SK-N-MC (cell line): ENCODE data around the gene TRAF7.

Experiments used
- DNase-seq: peaks from one replicate; pipeline ENCODE4 v3.0.0-alpha.2; 2011; ENCODE audit warnings: low read depth, low spot score
- H3K27ac ChIP-seq: fragments of 200-600 bp; sonication (generic); 2 replicates; pipeline ENCODE4 v1.5.1; 2016; ENCODE audit warnings: mixed run types
- H3K36me3 ChIP-seq: fragments of 200-600 bp; sonication (generic); 2 replicates; pipeline ENCODE4 v1.6.1; 2017; ENCODE audit warnings: antibody characterized with exemption, low read length, mixed read lengths; ENCODE audit not compliant: insufficient read depth
- H3K4me3 ChIP-seq: fragments of 200-600 bp; sonication (generic); 2 replicates; pipeline ENCODE4 v1.5.1; 2016
- H3K9ac ChIP-seq: fragments of 200-600 bp; sonication (generic); 2 replicates; pipeline ENCODE4 v1.8.0; 2017; ENCODE audit warnings: mixed run types, mixed read lengths; ENCODE audit not compliant: insufficient read length
- H3K9me3 ChIP-seq: fragments of 200-600 bp; sonication (generic); 2 replicates; pipeline ENCODE4 v1.6.1; 2017; ENCODE audit warnings: low read depth, mild to moderate bottlenecking, antibody characterized with exemption, low read length, moderate library complexity, mixed read lengths
- EZH2 ChIP-seq: fragments of 200-600 bp; sonication (generic); IDR thresholded peaks from one replicate; pipeline ENCODE4 v1.6.1; 2017; ENCODE audit warnings: antibody characterized with exemption
- FOXP2 ChIP-seq: optimal IDR thresholded peaks from 2 replicates; pipeline ENCODE3; 2011; ENCODE audit warnings: mild to moderate bottlenecking, moderate library complexity; ENCODE audit not compliant: insufficient read depth; ENCODE audit errors: extremely low read length, control extremely low read depth
- POLR2AphosphoS5 ChIP-seq: IDR thresholded peaks from 2 replicates; pipeline ENCODE4 v1.6.1; 2012; ENCODE audit warnings: mild to moderate bottlenecking, low read depth, low read length, borderline replicate concordance

TRAF7 gene

GRCh38 chr16:2189252-2189893 is 33.8 kb downstream of the TRAF7 start:
- no peak overlapping the region for H3K27ac ChIP-seq
- DNase-seq, result no peak
- no peaks in the 10 kb centered on the region for H3K9me3 ChIP-seq
- H3K9ac ChIP-seq, result no peak overlapping the region
- no peak overlapping the region for H3K4me3 ChIP-seq
- no peaks in the 10 kb centered on the region for H3K36me3 ChIP-seq
- TF ChIP-seq POLR2AphosphoS5 (no peak), EZH2 (no peak), FOXP2 (no peak)

GRCh38 chr16:2190002-2190658 is 34.5 kb downstream of the TRAF7 start:
- no peak for DNase-seq
- Histone ChIP-seq H3K9me3 (no peaks in the 10 kb centered on the region), H3K27ac (no peak overlapping the region), H3K4me3 (no peak overlapping the region), H3K36me3 (no peaks in the 10 kb centered on the region), H3K9ac (no peak overlapping the region)
- TF ChIP-seq FOXP2, result no peak
- no peak for TF ChIP-seq EZH2
- no peak for TF ChIP-seq POLR2AphosphoS5

GRCh38 chr16:2190659-2191445 is 35.3 kb downstream of the TRAF7 start:
- TF ChIP-seq EZH2 (no peak), POLR2AphosphoS5 (no peak), FOXP2 (no peak)
- no peaks in the 10 kb centered on the region for H3K36me3 ChIP-seq
- H3K27ac ChIP-seq, result no peak overlapping the region
- no peaks in the 10 kb centered on the region for H3K9me3 ChIP-seq
- no peak overlapping the region for H3K9ac ChIP-seq
- no peak overlapping the region for H3K4me3 ChIP-seq
- no peak for DNase-seq

- TF ChIP-seq EZH2, result no peak
- no peak for TF ChIP-seq POLR2AphosphoS5
- TF ChIP-seq FOXP2, result no peak
- no peak overlapping the region for H3K4me3 ChIP-seq
- no peaks in the 10 kb centered on the region for H3K9me3 ChIP-seq
These were observed 35.8 kb downstream of the TRAF7 start for GRCh38 chr16:2191446-2191706.

GRCh38 chr16:2194166-2194834 is 38.7 kb downstream of the TRAF7 start:
- Histone ChIP-seq H3K9ac (no peak overlapping the region), H3K27ac (no peak overlapping the region), H3K9me3 (no peaks in the 10 kb centered on the region), H3K4me3 (no peak overlapping the region), H3K36me3 (no peaks in the 10 kb centered on the region)
- no peak for TF ChIP-seq POLR2AphosphoS5
- no peak for TF ChIP-seq EZH2
- TF ChIP-seq FOXP2, result no peak
- no peak for DNase-seq

More at GRCh38 chr16:2191446-2191706, 35.8 kb downstream of the TRAF7 start:
- DNase-seq, result no peak
- no peak overlapping the region for H3K9ac ChIP-seq
- no peaks in the 10 kb centered on the region for H3K36me3 ChIP-seq
- no peak overlapping the region for H3K27ac ChIP-seq

GRCh38 chr16:2194852-2195321 is 39.3 kb downstream of the TRAF7 start:
- no peak overlapping the region for H3K27ac ChIP-seq
- no peak overlapping the region for H3K9ac ChIP-seq
- TF ChIP-seq EZH2 (no peak), POLR2AphosphoS5 (no peak), FOXP2 (no peak)
- no peaks in the 10 kb centered on the region for H3K9me3 ChIP-seq
- no peak overlapping the region for H3K4me3 ChIP-seq
- no peaks in the 10 kb centered on the region for H3K36me3 ChIP-seq
- DNase-seq, result no peak

- Histone ChIP-seq H3K27ac (no peak overlapping the region), H3K36me3 (no peaks in the 10 kb centered on the region), H3K9ac (no peak overlapping the region), H3K4me3 (peak overlapping the region; percentile 64), H3K9me3 (no peaks in the 10 kb centered on the region)
- no peak for DNase-seq
- no peak for TF ChIP-seq POLR2AphosphoS5
- TF ChIP-seq FOXP2, result no peak
- no peak for TF ChIP-seq EZH2
These were observed 40.0 kb downstream of the TRAF7 start for GRCh38 chr16:2195322-2196161.
